ENCODE data around the gene FBXW8.

FBXW8 gene

DNA sequence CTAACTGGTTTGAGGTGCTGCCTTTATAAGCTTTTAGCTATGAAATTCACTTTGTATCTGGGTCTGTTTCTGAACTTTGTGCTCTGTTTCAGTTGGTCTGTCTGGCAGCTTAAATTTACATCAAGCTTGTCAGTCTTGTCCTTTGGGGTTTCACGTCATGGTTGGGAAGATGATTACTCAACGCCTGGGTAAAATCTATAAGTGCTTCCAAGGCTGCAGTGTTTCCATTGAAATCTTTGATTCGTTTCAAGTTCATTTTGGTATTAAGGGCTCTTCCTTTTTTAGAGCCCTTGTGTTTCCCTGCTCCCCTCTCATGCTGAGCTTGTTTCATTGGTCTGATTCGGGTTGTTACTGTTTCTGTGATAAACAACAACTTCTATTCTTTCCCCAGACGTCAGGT, 58.2 kb downstream of the FBXW8 start:
- H4K5ac ChIP-seq (ENCODE audit: low read length) = no peak overlapping the region
- no CpG with 5 or more reads among the region's 5 CpGs for WGBS (ENCODE audit: extremely low coverage, insufficient coverage, low lambda C conversion rate)
- peaks cover 3% of the 10 kb centered on the region for H3K36me3 ChIP-seq (ENCODE audit: control insufficient read depth, insufficient read depth, low read length)

DNA sequence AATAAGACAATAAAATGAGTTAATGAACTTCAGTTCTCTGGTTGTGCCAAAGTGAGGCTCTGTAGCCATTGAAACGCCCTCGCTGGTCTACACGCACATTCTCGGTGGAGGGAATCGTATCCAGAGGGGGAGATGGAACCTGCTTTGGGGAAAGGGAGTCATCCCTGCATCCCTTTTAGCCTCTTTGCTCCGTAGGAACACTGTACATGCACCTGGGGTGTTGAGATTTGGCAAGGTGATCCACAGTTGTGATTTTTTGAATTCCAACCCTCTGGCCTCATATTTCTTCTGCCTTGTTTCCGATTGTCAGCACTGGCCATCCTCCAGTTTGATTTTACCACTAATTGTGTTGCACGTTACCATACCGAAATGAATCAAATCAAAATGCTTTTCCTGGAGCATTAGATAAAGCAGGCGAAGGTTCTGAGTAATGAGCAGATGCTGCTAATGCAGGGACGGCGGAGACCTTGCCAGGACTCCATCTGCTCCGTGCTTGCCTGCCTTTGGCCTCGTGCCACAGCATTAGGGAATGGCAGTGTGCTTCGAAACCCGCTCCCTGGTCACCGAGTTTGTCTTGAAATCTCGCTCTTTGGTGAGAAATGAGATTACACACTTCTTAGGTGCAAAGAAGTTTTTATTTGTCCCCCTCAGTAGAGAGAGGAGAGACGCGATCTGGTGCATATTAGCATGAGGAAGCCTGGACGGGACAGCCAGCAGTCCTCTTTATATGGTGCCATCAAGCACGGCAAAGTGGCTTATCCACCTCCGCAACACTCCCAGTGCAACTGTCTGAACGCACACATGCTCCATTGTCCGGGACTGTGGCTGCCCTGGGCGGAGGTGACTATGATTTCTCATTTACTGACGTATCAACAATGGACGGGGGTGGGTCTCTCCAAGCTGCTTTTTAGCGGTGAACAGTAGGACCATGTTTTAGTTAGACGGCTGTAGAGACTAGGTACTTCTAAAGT, 59.1 kb downstream of the FBXW8 start:
- Histone ChIP-seq H3K4me3 (ENCODE audit: low read length) (no peak overlapping the region), H4K5ac (ENCODE audit: low read length) (no peak overlapping the region), H2BK15ac (replicated peaks; ENCODE audit: low read depth) (no peak overlapping the region), H3K4me1 (ENCODE audit: control insufficient read depth, low read depth, low read length) (no peaks in the 10 kb centered on the region), H3K18ac (ENCODE audit: low read length) (no peak overlapping the region), H3K23ac (ENCODE audit: low read length) (no peak overlapping the region), H2BK5ac (ENCODE audit: low read length) (no peak overlapping the region), H3K56ac (ENCODE audit: low read length) (no peak overlapping the region), H3K36me3 (ENCODE audit: control insufficient read depth, insufficient read depth, low read length) (peaks cover 3% of the 10 kb centered on the region), H3K79me1 (ENCODE audit: low read length) (no peaks in the 10 kb centered on the region), H3K9ac (ENCODE audit: low read length) (no peak overlapping the region), H3K27me3 (ENCODE audit: insufficient read depth, low read length, poor library complexity) (no peaks in the 10 kb centered on the region), H2AK5ac (ENCODE audit: low read length) (no peak overlapping the region), H3K79me2 (ENCODE audit: control insufficient read depth, insufficient read depth, low read length) (no peaks in the 10 kb centered on the region), H3K27ac (ENCODE audit: low read depth, low read length) (no peak overlapping the region), H4K8ac (ENCODE audit: low read depth, low read length) (no peak overlapping the region), H3K4me2 (ENCODE audit: low read length) (no peak overlapping the region), H3K4ac (ENCODE audit: low read depth, low read length) (no peak overlapping the region), H2BK120ac (ENCODE audit: low read depth, low read length) (no peak overlapping the region)
- WGBS (ENCODE audit: extremely low coverage, insufficient coverage, low lambda C conversion rate) = no CpG with 5 or more reads among the region's 30 CpGs
- DNase-seq = no peak

More for the DNA sequence above, 58.2 kb downstream of the FBXW8 start:
- Histone ChIP-seq H4K8ac (ENCODE audit: low read depth, low read length) (no peak overlapping the region), H3K23ac (ENCODE audit: low read length) (no peak overlapping the region), H3K79me1 (ENCODE audit: low read length) (no peaks in the 10 kb centered on the region), H2BK5ac (ENCODE audit: low read length) (no peak overlapping the region), H3K4me1 (ENCODE audit: control insufficient read depth, low read depth, low read length) (no peaks in the 10 kb centered on the region), H3K4ac (ENCODE audit: low read depth, low read length) (no peak overlapping the region), H3K4me2 (ENCODE audit: low read length) (no peak overlapping the region), H2BK15ac (replicated peaks; ENCODE audit: low read depth) (no peak overlapping the region), H3K27ac (ENCODE audit: low read depth, low read length) (no peak overlapping the region), H3K18ac (ENCODE audit: low read length) (no peak overlapping the region), H3K27me3 (ENCODE audit: insufficient read depth, low read length, poor library complexity) (no peaks in the 10 kb centered on the region), H2AK5ac (ENCODE audit: low read length) (no peak overlapping the region), H3K4me3 (ENCODE audit: low read length) (no peak overlapping the region), H2BK120ac (ENCODE audit: low read depth, low read length) (no peak overlapping the region), H3K56ac (ENCODE audit: low read length) (no peak overlapping the region), H3K9ac (ENCODE audit: low read length) (no peak overlapping the region), H3K79me2 (ENCODE audit: control insufficient read depth, insufficient read depth, low read length) (no peaks in the 10 kb centered on the region)
- no peak for DNase-seq

DNA sequence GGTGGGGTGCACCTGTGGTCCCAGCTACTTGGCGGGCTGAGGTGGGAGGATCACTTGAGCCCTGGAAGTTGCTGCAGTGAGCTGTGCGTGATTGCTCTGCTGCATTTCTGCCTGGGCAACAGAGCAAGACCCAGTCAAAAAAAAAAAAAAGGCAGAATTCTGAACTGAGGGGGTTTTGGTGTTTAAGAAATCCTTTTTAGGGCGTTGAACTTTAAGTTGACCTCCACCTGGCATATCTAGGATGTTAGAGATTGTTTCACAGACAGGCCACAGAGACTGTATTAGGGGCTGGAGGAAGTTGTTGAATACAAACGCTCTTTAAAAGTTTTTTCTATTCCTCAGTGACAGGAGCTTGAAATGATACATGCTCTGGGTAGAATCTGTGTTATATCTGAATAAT, 60.5 kb downstream of the FBXW8 start:
- Histone ChIP-seq H3K4me1 (ENCODE audit: control insufficient read depth, low read depth, low read length) (no peaks in the 10 kb centered on the region), H3K23ac (ENCODE audit: low read length) (no peak overlapping the region), H3K27me3 (ENCODE audit: insufficient read depth, low read length, poor library complexity) (no peaks in the 10 kb centered on the region), H3K36me3 (ENCODE audit: control insufficient read depth, insufficient read depth, low read length) (peaks cover 3% of the 10 kb centered on the region), H3K4me2 (ENCODE audit: low read length) (no peak overlapping the region), H3K79me1 (ENCODE audit: low read length) (no peaks in the 10 kb centered on the region), H2AK5ac (ENCODE audit: low read length) (no peak overlapping the region), H4K8ac (ENCODE audit: low read depth, low read length) (no peak overlapping the region), H3K79me2 (ENCODE audit: control insufficient read depth, insufficient read depth, low read length) (no peaks in the 10 kb centered on the region), H3K4ac (ENCODE audit: low read depth, low read length) (no peak overlapping the region), H2BK15ac (replicated peaks; ENCODE audit: low read depth) (no peak overlapping the region), H3K18ac (ENCODE audit: low read length) (no peak overlapping the region), H2BK120ac (ENCODE audit: low read depth, low read length) (no peak overlapping the region), H3K27ac (ENCODE audit: low read depth, low read length) (no peak overlapping the region), H3K9ac (ENCODE audit: low read length) (no peak overlapping the region), H2BK5ac (ENCODE audit: low read length) (no peak overlapping the region), H4K5ac (ENCODE audit: low read length) (no peak overlapping the region), H3K56ac (ENCODE audit: low read length) (no peak overlapping the region), H3K4me3 (ENCODE audit: low read length) (no peak overlapping the region)
- WGBS (ENCODE audit: extremely low coverage, insufficient coverage, low lambda C conversion rate) = no CpG with 5 or more reads among the region's 4 CpGs
- no peak for DNase-seq

DNA sequence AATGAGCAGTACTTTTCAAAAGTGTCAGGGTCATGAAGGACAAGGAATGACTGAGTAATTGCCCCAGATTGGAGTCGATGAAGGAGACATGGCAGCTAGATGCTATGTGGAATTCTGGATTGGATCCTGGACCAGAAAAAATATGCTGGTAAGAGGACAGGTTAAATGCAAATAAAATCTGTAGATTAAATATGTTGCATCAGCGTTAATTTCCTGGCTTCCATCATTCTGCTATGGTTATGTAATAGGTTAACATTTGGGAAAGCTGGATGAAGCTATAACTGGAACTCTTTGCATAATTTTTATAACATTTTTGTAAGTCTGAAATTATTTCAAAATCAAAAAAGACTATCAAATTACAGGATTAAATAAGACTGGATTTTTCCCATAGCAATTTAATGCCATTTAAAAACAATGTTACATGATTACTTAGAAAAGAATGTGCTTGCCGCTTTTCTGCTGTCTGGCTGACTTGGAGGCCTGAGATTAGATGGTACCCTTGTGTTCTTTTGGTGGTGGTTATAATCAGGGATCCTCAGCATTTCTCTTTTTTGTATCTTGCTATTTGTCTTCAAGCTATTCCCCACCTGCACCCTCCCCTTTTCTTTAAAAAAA, 65.1 kb downstream of the FBXW8 start:
- Histone ChIP-seq H2BK120ac (ENCODE audit: low read depth, low read length) (no peak overlapping the region), H3K4me2 (ENCODE audit: low read length) (no peak overlapping the region), H3K4ac (ENCODE audit: low read depth, low read length) (no peak overlapping the region), H2AK5ac (ENCODE audit: low read length) (no peak overlapping the region), H3K18ac (ENCODE audit: low read length) (no peak overlapping the region), H3K79me1 (ENCODE audit: low read length) (no peaks in the 10 kb centered on the region), H4K5ac (ENCODE audit: low read length) (no peak overlapping the region), H2BK5ac (ENCODE audit: low read length) (no peak overlapping the region), H3K23ac (ENCODE audit: low read length) (no peak overlapping the region), H3K4me1 (ENCODE audit: control insufficient read depth, low read depth, low read length) (no peaks in the 10 kb centered on the region), H3K27ac (ENCODE audit: low read depth, low read length) (no peak overlapping the region), H3K36me3 (ENCODE audit: control insufficient read depth, insufficient read depth, low read length) (peaks cover 3% of the 10 kb centered on the region), H3K79me2 (ENCODE audit: control insufficient read depth, insufficient read depth, low read length) (no peaks in the 10 kb centered on the region), H3K27me3 (ENCODE audit: insufficient read depth, low read length, poor library complexity) (no peaks in the 10 kb centered on the region), H3K56ac (ENCODE audit: low read length) (no peak overlapping the region), H2BK15ac (replicated peaks; ENCODE audit: low read depth) (no peak overlapping the region), H3K4me3 (ENCODE audit: low read length) (no peak overlapping the region), H4K8ac (ENCODE audit: low read depth, low read length) (no peak overlapping the region), H3K9ac (ENCODE audit: low read length) (no peak overlapping the region)
- WGBS (ENCODE audit: extremely low coverage, insufficient coverage, low lambda C conversion rate) = no CpG with 5 or more reads among the region's 3 CpGs
- no peak for DNase-seq

- Histone ChIP-seq H2BK15ac (replicated peaks; ENCODE audit: low read depth) (no peak overlapping the region), H3K27me3 (ENCODE audit: insufficient read depth, low read length, poor library complexity) (no peaks in the 10 kb centered on the region), H3K9ac (ENCODE audit: low read length) (no peak overlapping the region), H4K5ac (ENCODE audit: low read length) (no peak overlapping the region), H3K4me2 (ENCODE audit: low read length) (no peak overlapping the region), H2AK5ac (ENCODE audit: low read length) (no peak overlapping the region), H3K79me1 (ENCODE audit: low read length) (no peaks in the 10 kb centered on the region), H2BK120ac (ENCODE audit: low read depth, low read length) (no peak overlapping the region), H3K18ac (ENCODE audit: low read length) (no peak overlapping the region), H3K79me2 (ENCODE audit: control insufficient read depth, insufficient read depth, low read length) (no peaks in the 10 kb centered on the region), H4K8ac (ENCODE audit: low read depth, low read length) (no peak overlapping the region), H3K36me3 (ENCODE audit: control insufficient read depth, insufficient read depth, low read length) (peaks cover 2% of the 10 kb centered on the region), H3K4me3 (ENCODE audit: low read length) (no peak overlapping the region), H2BK5ac (ENCODE audit: low read length) (no peak overlapping the region), H3K4ac (ENCODE audit: low read depth, low read length) (no peak overlapping the region), H3K4me1 (ENCODE audit: control insufficient read depth, low read depth, low read length) (no peaks in the 10 kb centered on the region), H3K23ac (ENCODE audit: low read length) (no peak overlapping the region), H3K27ac (ENCODE audit: low read depth, low read length) (no peak overlapping the region), H3K56ac (ENCODE audit: low read length) (no peak overlapping the region)
- DNase-seq = peak; percentile 43
- no CpG with 5 or more reads among the region's 13 CpGs for WGBS (ENCODE audit: extremely low coverage, insufficient coverage, low lambda C conversion rate)
Measured at GRCh38 chr12:116977465-116978380, 67.0 kb downstream of the FBXW8 start.
